Hepatic stellate cell (primary cell): Measurements from ENCODE around the gene AHCYL2.
A peak's percentile ranks its signal among the peaks of the same experiment; 100 is the strongest.
"Not testable (repeated sequence)": the region's sequence is repeated elsewhere in the genome, so short reads cannot be mapped to it uniquely, and the experiment has no call there.

Experiments
- DNase-seq: peaks from one replicate; pipeline ENCODE4 v3.0.0; 2011; ENCODE audit warnings: low spot score

AHCYL2 gene

GRCh38 chr7:129454249-129454551 lies 229.4 kb downstream of the AHCYL2 start:
- DNase-seq = no peak

GRCh38 chr7:129456421-129456820 lies 231.6 kb downstream of the AHCYL2 start:
- DNase-seq = no peak

- no peak for DNase-seq
Observed at GRCh38 chr7:129457101-129457500, 232.3 kb downstream of the AHCYL2 start.

GRCh38 chr7:129458171-129458570 lies 233.3 kb downstream of the AHCYL2 start:
- DNase-seq = no peak

- no peak for DNase-seq
Observed at GRCh38 chr7:129461809-129462208, 237.0 kb downstream of the AHCYL2 start.

GRCh38 chr7:129462420-129462819 lies 237.6 kb downstream of the AHCYL2 start:
- no peak for DNase-seq

- DNase-seq = no peak
Observed at GRCh38 chr7:129464194-129464593, 239.4 kb downstream of the AHCYL2 start.

- no peak for DNase-seq
Observed at GRCh38 chr7:129465080-129465479, 240.2 kb downstream of the AHCYL2 start.

GRCh38 chr7:129466796-129467195 lies 242.0 kb downstream of the AHCYL2 start:
- DNase-seq = no peak

GRCh38 chr7:129468087-129468486 lies 243.3 kb downstream of the AHCYL2 start:
- peak; percentile 23 for DNase-seq

- DNase-seq = no peak
Observed at GRCh38 chr7:129468547-129468946, 243.7 kb downstream of the AHCYL2 start.

- DNase-seq = no peak
Observed at GRCh38 chr7:129469930-129470329, 245.1 kb downstream of the AHCYL2 start.

GRCh38 chr7:129470411-129470810 lies 245.6 kb downstream of the AHCYL2 start:
- no peak for DNase-seq

- DNase-seq = no peak
Observed at GRCh38 chr7:129471402-129471827, 246.6 kb downstream of the AHCYL2 start.

- not testable (repeated sequence) for DNase-seq
Observed at GRCh38 chr7:129475931-129476330, 251.1 kb downstream of the AHCYL2 start.

- DNase-seq = not testable (repeated sequence)
Observed at GRCh38 chr7:129476398-129476797, 251.6 kb downstream of the AHCYL2 start.
